Measurements from ENCODE around the gene CX3CR1.

DNA sequence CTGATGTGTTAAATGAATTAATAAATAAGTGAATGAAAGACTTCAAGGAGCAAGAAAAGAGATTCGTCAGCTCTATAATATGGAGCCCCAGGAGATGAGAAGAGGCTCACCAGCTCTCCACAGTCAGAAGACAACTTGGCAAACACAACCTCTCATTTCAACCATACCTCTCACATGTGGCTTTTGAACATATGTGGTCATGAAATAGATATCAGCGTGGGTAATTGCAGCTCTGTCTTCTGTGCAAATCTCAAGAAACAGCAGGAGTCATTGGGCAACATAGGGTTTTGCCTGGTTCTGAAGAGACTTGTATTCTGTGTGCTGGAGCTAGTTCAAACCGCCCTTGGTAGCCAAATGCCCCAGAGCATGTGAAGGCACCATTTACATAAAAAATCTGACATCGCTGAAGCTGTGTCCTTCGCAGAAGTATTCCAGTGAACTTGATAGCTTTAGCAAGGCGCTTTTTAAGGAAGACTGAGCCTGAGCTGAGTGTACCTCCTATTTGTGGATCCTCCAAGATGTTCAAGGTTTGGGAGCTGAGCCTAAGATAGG lies 8.4 kb downstream of the CX3CR1 start:
- TF ChIP-seq, protein P1, sequence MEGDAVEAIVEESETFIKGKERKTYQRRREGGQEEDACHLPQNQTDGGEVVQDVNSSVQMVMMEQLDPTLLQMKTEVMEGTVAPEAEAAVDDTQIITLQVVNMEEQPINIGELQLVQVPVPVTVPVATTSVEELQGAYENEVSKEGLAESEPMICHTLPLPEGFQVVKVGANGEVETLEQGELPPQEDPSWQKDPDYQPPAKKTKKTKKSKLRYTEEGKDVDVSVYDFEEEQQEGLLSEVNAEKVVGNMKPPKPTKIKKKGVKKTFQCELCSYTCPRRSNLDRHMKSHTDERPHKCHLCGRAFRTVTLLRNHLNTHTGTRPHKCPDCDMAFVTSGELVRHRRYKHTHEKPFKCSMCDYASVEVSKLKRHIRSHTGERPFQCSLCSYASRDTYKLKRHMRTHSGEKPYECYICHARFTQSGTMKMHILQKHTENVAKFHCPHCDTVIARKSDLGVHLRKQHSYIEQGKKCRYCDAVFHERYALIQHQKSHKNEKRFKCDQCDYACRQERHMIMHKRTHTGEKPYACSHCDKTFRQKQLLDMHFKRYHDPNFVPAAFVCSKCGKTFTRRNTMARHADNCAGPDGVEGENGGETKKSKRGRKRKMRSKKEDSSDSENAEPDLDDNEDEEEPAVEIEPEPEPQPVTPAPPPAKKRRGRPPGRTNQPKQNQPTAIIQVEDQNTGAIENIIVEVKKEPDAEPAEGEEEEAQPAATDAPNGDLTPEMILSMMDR (IDR thresholded peaks at IDR 0.05 in 4 of 5, conservative IDR thresholded peaks at IDR 0.05 in 1 of 5): no peak
- TF ChIP-seq POLR2A (IDR thresholded peaks at IDR 0.05): no peak
